ENCODE data around the gene FRS2.

Gene FRS2

DNA sequence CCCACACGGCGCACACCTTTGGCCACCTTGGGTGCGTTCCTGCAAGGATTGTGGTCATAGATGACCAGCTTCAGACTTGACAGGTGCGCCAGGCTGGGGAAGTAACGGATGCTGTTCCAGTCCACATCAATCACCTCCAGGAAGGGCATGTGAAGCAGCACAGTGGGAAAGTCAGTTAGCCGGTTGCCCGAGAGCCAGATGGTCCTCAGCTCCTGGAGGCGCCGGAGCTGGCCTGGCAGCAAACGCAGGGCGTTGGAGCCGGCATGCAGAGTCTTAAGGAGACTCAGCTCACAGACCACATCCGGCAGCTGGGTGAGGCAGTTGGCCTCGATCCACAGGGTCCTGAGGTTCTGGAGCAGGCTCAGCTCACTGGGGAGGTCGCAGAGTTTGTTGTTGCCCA, 139.9 kb downstream of the FRS2 start:
- no peaks in the 10 kb centered on the region for H3K36me3 ChIP-seq (replicated peaks)
- H3K4me3 ChIP-seq (ENCODE audit: low read depth, low read length), result no peak overlapping the region
- in situ Hi-C loops (cut with HindIII; ENCODE audit: low pct_ligation_motif_present, low sequenced_read_pairs), result no loop called here
- no peak overlapping the region for H3K27ac ChIP-seq
- H3K27me3 ChIP-seq (replicated peaks), result no peaks in the 10 kb centered on the region
- TF ChIP-seq, protein P1, sequence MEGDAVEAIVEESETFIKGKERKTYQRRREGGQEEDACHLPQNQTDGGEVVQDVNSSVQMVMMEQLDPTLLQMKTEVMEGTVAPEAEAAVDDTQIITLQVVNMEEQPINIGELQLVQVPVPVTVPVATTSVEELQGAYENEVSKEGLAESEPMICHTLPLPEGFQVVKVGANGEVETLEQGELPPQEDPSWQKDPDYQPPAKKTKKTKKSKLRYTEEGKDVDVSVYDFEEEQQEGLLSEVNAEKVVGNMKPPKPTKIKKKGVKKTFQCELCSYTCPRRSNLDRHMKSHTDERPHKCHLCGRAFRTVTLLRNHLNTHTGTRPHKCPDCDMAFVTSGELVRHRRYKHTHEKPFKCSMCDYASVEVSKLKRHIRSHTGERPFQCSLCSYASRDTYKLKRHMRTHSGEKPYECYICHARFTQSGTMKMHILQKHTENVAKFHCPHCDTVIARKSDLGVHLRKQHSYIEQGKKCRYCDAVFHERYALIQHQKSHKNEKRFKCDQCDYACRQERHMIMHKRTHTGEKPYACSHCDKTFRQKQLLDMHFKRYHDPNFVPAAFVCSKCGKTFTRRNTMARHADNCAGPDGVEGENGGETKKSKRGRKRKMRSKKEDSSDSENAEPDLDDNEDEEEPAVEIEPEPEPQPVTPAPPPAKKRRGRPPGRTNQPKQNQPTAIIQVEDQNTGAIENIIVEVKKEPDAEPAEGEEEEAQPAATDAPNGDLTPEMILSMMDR (IDR thresholded peaks at IDR 0.05; ENCODE audit: low read depth, low read length, missing control alignments), result no peak
- no peak for DNase-seq

DNA sequence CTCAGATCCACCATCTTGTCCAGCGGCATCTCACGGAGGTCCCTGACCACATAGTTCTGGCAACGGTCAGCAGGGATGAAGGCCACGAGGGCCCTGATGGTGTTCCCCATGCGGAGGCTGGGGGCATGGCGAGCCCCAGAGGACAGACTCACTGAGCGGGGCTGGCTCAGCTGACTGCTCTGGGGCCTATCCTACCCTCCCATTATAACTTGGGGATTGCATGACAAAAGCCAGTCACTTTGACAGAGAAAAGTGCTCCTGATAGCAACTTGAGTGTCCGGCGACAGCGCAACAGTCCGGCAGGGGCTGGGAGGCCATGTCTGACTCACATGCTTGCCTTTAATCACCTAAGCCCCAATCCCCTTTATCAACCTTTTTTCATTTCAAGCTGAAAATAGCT, 140.5 kb downstream of the FRS2 start, which contains the start of gene LRRC10:
Gene LRRC10, minus strand, starts transcription at position 179 of the 400 bp plus-strand sequence. Its CDS starts 69 bp downstream, at position 110.
- H3K36me3 ChIP-seq (replicated peaks), result no peaks in the 10 kb centered on the region
- no peak within 1 kb of the TSS for H3K4me3 ChIP-seq (ENCODE audit: low read depth, low read length)
- no peaks in the 10 kb centered on the region for H3K27me3 ChIP-seq (replicated peaks)
- TF ChIP-seq, protein P1 (IDR thresholded peaks at IDR 0.05; ENCODE audit: low read depth, low read length, missing control alignments), result no peak
- DNase-seq, result no peak
- no peak within 1 kb of the TSS for H3K27ac ChIP-seq
- in situ Hi-C loops (cut with HindIII; ENCODE audit: low pct_ligation_motif_present, low sequenced_read_pairs), result no loop called here

DNA sequence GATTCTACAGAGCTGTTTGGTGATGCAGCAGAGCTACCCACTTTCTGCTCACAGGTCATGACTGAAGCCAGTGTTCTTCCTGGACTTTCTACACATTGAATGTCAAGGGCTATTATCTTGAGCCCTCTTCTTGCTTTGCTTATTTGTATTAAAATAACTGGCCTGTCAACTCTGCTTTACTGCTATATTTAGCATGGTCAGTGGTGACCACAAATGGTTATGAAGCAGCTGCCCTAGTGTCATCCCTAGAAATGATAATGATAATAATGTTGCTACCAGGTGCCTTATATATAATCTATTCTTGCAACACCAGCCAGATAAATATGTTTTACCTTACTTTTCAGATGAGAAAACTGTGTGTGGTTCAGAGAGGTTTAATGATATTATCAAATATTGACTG, 143.2 kb downstream of the FRS2 start:
- H3K4me3 ChIP-seq (ENCODE audit: low read depth, low read length), result no peak overlapping the region
- in situ Hi-C loops (cut with HindIII; ENCODE audit: low pct_ligation_motif_present, low sequenced_read_pairs), result no loop called here
- no peaks in the 10 kb centered on the region for H3K27me3 ChIP-seq (replicated peaks)
- H3K27ac ChIP-seq, result no peak overlapping the region
- no peak for DNase-seq
- TF ChIP-seq, protein P1 (IDR thresholded peaks at IDR 0.05; ENCODE audit: low read depth, low read length, missing control alignments), result no peak
- H3K36me3 ChIP-seq (replicated peaks), result no peaks in the 10 kb centered on the region

DNA sequence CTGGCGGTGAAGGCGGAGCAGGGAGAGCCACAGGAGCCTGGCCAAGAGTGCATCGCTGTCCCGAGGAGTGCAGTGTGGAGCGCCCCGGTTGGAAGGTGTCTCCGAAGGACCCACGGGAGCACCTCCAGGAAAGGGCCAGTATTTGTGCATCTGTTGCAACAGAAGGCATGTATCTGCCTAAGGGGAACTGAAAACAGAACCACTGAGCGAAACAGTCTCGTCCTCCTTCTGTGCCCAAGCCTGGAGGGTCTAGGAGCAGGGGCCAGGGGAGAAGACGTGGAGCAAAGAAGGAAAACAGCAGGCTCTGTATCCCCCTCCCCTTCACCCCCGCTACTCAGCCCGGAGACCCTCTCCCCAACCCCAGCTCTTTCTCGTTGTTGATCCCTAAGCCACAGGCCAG, 145.8 kb downstream of the FRS2 start:
- Histone ChIP-seq H3K27ac (no peak overlapping the region), H3K4me3 (ENCODE audit: low read depth, low read length) (no peak overlapping the region), H3K36me3 (replicated peaks) (no peaks in the 10 kb centered on the region), H3K27me3 (replicated peaks) (no peaks in the 10 kb centered on the region)
- in situ Hi-C loops (cut with HindIII; ENCODE audit: low pct_ligation_motif_present, low sequenced_read_pairs), result no loop called here
- DNase-seq, result no peak
- TF ChIP-seq, protein P1 (IDR thresholded peaks at IDR 0.05; ENCODE audit: low read depth, low read length, missing control alignments), result no peak

DNA sequence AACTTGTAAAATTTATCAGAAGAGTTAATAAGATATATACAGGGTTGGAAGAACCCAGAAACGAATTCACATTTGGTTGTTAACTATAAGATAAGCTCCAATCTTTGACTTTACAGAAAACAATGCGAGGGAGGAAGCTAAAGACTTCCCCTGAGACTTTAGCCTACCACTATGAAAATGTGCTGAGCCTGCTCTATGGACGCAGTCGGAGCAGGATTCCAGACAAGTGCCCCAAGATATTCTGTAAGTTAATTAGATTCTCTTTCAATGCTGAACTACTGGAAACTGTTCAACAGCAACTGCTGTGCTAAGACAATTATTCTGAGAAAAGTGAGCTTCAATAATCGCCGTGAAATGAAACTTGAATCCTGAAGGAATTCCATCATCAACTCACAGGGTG, 148.9 kb downstream of the FRS2 start:
- Histone ChIP-seq H3K4me3 (ENCODE audit: low read depth, low read length) (no peak overlapping the region), H3K27me3 (replicated peaks) (no peaks in the 10 kb centered on the region), H3K36me3 (replicated peaks) (no peaks in the 10 kb centered on the region), H3K27ac (no peak overlapping the region)
- no peak for DNase-seq
- TF ChIP-seq, protein P1 (IDR thresholded peaks at IDR 0.05; ENCODE audit: low read depth, low read length, missing control alignments), result no peak
- in situ Hi-C loops (cut with HindIII; ENCODE audit: low pct_ligation_motif_present, low sequenced_read_pairs), result no loop called here

DNA sequence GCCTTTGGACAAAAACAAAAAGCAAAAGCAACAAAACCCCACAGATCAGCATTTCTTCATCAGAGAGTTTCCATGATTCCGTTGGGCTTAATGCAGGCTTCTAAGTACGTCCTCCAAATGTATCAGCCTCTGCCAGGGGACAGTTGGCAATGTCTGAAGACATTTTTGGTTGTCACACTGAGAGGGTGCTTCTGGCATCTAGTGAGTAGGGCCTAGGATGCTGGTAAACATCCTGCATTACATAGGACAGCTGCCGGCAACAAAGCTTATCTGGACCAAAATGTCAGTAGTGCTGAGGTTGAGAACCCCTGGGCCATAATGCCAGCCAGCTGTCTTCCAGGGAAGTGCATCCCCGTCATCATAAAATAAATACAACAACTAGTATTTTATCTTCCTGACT, 149.9 kb downstream of the FRS2 start:
- no peak overlapping the region for H3K4me3 ChIP-seq (ENCODE audit: low read depth, low read length)
- in situ Hi-C loops (cut with HindIII; ENCODE audit: low pct_ligation_motif_present, low sequenced_read_pairs), result no loop called here
- no peak for DNase-seq
- TF ChIP-seq, protein P1 (IDR thresholded peaks at IDR 0.05; ENCODE audit: low read depth, low read length, missing control alignments), result no peak
- H3K36me3 ChIP-seq (replicated peaks), result no peaks in the 10 kb centered on the region
- H3K27me3 ChIP-seq (replicated peaks), result no peaks in the 10 kb centered on the region
- H3K27ac ChIP-seq, result no peak overlapping the region
